Activated CD4-positive, alpha-beta T cell treated with anti-CD3 and anti-CD28 coated beads for 24 hours (primary cell): Measurements from ENCODE around the gene ITPKC.
A peak's percentile ranks its signal among the peaks of the same experiment; 100 is the strongest.

Experiments
- DNase-seq, 2 donors: peaks; one replicate each; pipeline ENCODE4 v3.0.0-alpha.2; 2020; ENCODE audit warnings: low read depth in 2 of 2

The ITPKC gene

GRCh38 chr19:40690050-40690692, 26.7 kb upstream of the ITPKC start, which contains the start of gene NUMBL:
Gene NUMBL (minus strand): TSS chr19:40690651. CDS start chr19:40690483, 168 bp downstream.
- DNase-seq = no peak

DNA sequence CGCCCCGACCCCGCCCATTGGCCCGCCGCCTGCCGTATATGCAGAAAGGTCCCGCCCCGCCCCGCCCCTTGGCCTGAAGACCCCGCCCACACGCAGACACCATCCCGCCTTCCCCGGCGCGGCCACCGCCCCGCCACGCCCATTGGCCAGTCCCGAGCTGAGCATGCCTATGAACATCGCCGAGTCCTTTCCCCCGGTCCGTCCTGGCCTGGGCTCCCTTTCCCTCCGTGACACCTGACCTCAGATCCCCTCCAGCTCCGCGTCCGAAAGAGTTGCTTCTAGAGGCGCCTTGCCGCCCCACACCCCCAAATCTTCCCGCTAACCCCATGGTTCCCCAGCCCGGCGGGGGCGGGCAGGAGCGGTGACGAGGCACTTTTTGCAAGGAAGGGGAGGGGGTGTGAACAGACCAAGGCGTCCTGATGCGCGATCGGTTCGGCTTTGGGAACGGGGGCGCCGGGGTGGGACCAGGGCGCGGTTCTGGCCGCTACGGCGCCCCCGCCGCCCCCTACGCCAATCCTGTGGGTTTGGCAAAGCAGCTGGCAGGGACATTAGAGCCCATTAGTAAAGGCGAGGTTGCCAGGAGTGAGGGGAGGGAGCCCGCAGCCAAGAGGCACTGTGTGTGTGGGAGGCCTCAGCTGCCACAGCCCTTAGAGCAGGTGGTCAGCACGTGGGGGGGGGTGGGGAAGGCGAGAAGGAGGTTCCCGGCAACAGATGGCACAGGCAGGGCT, 26.1 kb upstream of the ITPKC start:
- DNase-seq = peak; percentile 81 to 90

- no peak for DNase-seq
These were observed 25.3 kb upstream of the ITPKC start for GRCh38 chr19:40691421-40692211.

- DNase-seq = no peak
These were observed 24.7 kb upstream of the ITPKC start for GRCh38 chr19:40692212-40692551.

DNA sequence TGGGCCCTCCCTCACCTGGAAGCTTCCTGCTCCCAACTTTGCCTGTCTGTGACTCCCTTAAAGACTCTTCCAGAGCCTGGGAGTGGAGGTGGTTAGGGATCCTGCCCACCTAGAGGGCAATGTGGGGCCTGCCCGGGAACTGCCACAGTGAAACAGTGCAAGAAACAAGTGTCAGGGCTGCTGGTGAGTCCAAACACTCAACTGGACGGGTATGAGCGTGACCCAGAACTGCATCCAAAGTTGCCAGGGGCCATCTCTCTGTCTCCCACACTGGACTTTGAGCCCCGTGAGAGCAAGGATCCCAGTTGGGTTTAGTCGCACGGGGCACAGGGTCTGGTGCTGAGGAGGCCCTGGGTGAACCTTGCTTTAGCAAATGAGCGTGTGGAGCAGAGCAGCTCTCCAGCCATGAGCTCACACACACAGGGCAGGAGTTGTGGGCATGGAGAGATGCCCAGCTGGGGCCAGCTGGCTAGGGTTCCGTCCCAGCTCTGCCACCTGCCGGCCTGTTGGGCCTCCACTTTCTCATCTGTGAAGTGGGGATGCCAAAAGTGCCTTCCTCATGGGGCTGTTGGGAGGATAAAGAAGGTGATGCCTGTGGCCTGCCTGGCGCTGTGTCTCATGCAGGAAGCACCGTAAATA, 23.6 kb upstream of the ITPKC start:
- DNase-seq = no peak

- DNase-seq = no peak
These were observed 23.0 kb upstream of the ITPKC start for GRCh38 chr19:40693896-40694295.

DNA sequence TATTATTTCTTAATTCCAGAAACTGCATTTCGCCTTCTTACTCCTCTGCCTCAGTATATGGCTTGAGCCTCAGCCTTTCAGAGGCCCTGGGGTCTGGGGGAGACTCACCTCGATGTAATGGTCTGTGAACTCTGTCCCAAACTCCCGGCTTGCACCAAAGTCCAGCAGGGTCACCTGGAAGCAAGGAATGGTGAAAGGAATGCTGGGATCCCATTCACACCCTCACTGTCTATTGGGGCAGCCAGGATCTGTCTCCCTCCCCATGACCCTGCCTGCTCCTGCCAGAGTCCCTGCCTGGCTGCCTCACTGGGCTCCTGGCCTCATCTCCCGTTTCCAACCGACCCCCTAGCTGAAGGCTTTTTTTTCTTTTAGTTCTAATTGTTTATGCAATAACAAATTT, 21.0 kb upstream of the ITPKC start:
- DNase-seq = no peak

GRCh38 chr19:40697007-40697406, 19.9 kb upstream of the ITPKC start:
- no peak for DNase-seq

GRCh38 chr19:40700083-40700482, 16.8 kb upstream of the ITPKC start:
- DNase-seq = no peak

GRCh38 chr19:40701758-40702157, 15.2 kb upstream of the ITPKC start:
- no peak for DNase-seq

- no peak for DNase-seq
These were observed 14.4 kb upstream of the ITPKC start for GRCh38 chr19:40702337-40703012.

- no peak for DNase-seq
These were observed 13.7 kb upstream of the ITPKC start for GRCh38 chr19:40703029-40703755.

DNA sequence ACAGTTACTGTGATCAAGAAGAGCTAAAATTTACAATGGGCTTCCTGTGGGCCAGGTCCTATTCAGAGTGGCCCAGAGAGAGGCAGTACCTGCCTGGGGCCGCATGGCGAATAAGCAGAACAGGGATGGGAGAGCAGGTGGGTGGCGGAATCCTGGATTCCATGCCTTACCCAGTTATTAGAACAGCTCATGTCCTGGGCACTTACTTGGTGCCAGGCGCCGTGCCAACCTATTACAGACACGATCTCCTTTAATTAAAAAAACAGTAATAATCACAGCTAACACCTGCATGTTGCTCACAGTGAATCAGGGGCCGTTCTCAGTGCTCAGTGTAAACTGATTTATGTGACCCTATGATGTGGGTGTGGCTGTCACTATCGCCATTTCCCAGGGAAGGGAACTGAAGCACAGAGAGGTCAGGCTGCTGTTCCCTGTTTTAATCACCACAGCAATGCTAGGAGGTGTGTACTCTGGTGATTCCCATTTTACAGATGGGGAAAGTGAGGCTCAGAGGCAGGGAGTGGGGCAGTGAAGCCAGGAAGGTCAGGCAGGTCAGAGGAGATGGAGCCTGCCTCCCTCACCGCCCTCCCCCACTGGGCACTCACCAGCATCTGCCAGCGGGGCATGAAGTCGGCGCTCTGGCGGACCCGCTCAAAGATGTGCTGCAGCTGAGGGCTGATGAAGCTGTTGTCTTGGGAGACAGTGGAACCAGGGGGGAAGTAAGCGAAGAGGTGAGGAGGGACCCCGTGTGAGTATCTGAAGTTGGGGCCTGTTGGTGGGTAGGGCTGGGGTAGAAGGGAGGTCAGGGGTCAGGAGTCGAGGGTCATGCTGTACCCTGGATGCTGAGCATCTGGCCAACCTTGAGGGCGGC, 12.2 kb upstream of the ITPKC start:
- DNase-seq = no peak

DNA sequence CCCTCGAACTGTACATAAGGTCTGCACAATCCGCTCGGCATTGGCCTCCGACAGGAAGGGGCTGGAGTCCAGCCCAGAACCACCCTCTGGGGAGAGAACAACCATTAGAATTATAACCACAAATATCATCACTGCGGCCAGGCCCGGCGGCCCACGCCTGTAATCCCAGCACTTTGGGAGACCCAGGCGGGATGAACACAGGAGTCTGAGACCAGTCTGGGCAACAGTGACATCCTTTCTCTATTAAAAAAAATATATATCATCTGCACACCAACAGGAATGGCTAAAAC, 11.6 kb upstream of the ITPKC start:
- no peak for DNase-seq

- DNase-seq = no peak
These were observed 10.8 kb upstream of the ITPKC start for GRCh38 chr19:40705950-40706619.

GRCh38 chr19:40707615-40708014, 9.3 kb upstream of the ITPKC start:
- no peak for DNase-seq

DNA sequence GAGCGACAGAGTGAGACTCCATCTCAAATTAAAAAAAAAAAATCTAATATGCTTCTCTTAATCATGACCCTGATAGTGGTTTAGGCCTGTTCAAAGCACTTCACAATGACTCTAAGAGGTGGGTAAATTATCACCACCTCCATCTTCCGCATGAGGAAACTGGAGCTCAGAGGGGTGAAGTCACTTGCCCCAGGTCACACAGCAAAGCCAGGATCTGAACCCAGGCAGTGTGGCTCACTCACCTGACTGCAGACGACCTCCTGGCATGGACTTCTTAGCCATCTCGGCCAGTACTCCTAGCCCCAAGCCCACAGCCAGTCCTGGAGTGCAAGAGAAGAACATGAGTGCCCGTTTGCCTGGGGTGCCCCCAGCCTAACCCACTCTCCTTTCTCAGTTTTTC, 7.1 kb upstream of the ITPKC start:
- DNase-seq = no peak

DNA sequence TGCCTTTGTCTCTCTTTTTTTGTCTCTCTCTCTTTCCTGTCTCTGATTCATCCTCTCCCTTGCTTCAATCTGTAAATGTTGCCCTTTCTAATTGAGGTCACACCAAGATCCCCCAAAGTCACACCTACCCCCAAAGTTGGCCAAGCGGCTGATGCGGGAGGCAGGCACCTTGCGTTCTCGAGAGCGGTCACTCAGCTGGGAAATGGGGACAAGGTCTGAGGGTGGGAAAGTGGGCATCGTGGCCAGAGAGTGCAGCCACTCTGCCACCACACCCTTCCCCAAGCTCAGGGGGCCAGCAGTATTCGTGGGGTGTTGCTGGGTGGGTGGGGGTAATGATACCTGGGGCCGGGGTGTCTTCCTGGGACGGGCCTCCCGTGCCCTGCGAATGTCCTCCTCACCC, 3.0 kb upstream of the ITPKC start:
- DNase-seq = no peak

GRCh38 chr19:40714441-40715299, 2.2 kb upstream of the ITPKC start:
- peak; percentile 88 to 89 for DNase-seq
